GM13977 (cell line): ENCODE measurements around the gene SLC29A1.

Experiments used
- DNase-seq: peaks from one replicate; pipeline ENCODE4 v3.0.0; 2012; ENCODE audit warnings: low spot score
- in situ Hi-C: fragments of 300-500 bp; cut with MboI; formaldehyde crosslinking; loops from one replicate; pipeline ENCODE4 v1.12.0; 2022; ENCODE audit warnings: low sequenced_read_pairs, low pct_unique_long_range_greater_than_20kb, mixed read lengths, inconsistent platforms; ENCODE audit not compliant: unreplicated experiment
- TF ChIP-seq, protein P1 (sequence below): IDR thresholded peaks from 2 replicates; pipeline ENCODE4 v1.5.1; 2012; ENCODE audit warnings: mild to moderate bottlenecking, control low read depth; ENCODE audit not compliant: insufficient read depth; ENCODE audit errors: extremely low read depth, missing control alignments

Gene SLC29A1

DNA sequence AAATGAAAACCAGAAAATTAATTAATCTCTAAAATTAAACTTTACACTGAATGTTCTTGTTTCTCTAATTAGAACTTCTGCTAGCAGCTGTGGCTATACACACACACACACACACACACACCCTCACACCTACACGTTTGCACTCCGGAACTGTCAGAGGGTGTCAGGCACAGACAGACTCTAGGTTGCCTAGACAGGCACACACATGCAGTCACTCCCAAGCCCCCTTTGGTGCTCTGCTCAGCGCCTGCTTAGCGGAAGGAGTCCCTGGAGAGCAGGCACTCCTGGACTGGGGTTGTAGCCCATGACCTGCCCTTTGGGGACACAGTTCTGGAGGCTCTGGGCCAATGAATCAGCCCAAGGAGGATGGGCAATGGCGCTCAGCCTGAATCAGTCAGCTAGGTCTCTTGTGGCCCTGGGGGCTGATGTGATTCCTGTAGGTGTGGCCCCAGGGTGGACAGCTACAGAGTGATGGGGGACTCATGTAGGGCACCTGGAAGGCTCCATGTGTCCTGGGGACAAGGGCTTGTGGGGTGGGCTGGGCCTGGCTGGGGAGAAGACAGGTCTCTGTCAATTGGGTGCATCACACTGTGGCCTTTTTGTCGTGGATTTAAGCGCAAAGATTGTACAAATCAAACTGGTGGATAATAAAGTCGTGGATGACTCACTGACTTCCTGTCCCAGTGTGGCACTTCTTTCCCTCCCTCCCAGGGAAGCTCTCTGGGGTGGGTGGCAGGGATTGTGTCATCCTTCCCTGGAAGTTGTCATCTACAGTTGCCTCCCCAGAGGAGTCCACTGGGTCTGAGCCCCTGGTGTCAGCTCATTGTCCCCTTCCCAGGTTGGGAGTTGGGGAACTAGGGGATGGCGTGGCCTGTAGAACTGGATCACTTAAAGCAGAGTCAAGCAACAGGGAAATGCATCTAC, 55.6 kb downstream of the SLC29A1 start:
- no peak for DNase-seq
- in situ Hi-C loops, result no loop called here
- TF ChIP-seq, protein P1, sequence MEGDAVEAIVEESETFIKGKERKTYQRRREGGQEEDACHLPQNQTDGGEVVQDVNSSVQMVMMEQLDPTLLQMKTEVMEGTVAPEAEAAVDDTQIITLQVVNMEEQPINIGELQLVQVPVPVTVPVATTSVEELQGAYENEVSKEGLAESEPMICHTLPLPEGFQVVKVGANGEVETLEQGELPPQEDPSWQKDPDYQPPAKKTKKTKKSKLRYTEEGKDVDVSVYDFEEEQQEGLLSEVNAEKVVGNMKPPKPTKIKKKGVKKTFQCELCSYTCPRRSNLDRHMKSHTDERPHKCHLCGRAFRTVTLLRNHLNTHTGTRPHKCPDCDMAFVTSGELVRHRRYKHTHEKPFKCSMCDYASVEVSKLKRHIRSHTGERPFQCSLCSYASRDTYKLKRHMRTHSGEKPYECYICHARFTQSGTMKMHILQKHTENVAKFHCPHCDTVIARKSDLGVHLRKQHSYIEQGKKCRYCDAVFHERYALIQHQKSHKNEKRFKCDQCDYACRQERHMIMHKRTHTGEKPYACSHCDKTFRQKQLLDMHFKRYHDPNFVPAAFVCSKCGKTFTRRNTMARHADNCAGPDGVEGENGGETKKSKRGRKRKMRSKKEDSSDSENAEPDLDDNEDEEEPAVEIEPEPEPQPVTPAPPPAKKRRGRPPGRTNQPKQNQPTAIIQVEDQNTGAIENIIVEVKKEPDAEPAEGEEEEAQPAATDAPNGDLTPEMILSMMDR, result no peak
